HepG2 (cell line): ENCODE results near the gene PAPOLA. TPM values are rescaled to one million over a fixed set of nuclear protein-coding genes. Genes with fewer than 3 reads are reported as not detected.

Experiments
- ATAC-seq: fragments of 200-7000 bp; cut with Tn5 transposase; 3 replicates; pipeline ENCODE4 v1.9.1; 2020; ENCODE audit warnings: mild to moderate bottlenecking, moderate library complexity
- BruUV-seq: library from RNA; stranded (reverse); fragments of 400-500 nt; replicated peaks from 2 replicates; lab custom pipeline; 2021; lab: Mats Ljungman, UMichigan
- CTCF ChIA-PET: fragments of 300-600 bp; formaldehyde crosslinking; extraction: SDS; loops from one replicate; lab custom pipeline; 2021; ENCODE audit warnings: low total read pairs, inconsistent platforms, low intra/inter-chr PET ratio; lab: Yijun Ruan, JAX
- POLR2A ChIA-PET: fragments of 350-600 bp; sonication (Branson Sonifier 250); formaldehyde crosslinking; loops from one replicate; lab custom pipeline; 2020; ENCODE audit warnings: antibody characterized with exemption, inconsistent platforms; lab: Yijun Ruan, JAX
- DNase-seq: peaks from one replicate; pipeline ENCODE4 v3.0.0-alpha.2; 2015; ENCODE audit warnings: low spot score
- FAIRE-seq: peaks from 3 replicates; lab custom pipeline; 2011; peaks lifted over from hg19 to GRCh38; lab: Jason Lieb, UNC
- H2AFZ ChIP-seq: one replicate; pipeline ENCODE4 v1.6.1; 2011; ENCODE audit warnings: low read length, inconsistent platforms
- H3K27ac ChIP-seq: fragments of 300-600 bp; 3 replicates; pipeline ENCODE4 v1.8.0; 2011; ENCODE audit warnings: mixed run types, mild to moderate bottlenecking, mixed read lengths, low read length, inconsistent platforms; ENCODE audit not compliant: insufficient read depth; ENCODE audit errors: extremely low read length
- H3K27me3 ChIP-seq, 2 experiments: fragments of 200-600 bp in 1 of 2; 2 replicates in 1 of 2; 3 replicates in 1 of 2; pipeline versions ENCODE4 v1.6.0 to v1.8.0; 2011; ENCODE audit warnings: low read length in 2 of 2, mild to moderate bottlenecking in 2 of 2, moderate library complexity in 2 of 2, inconsistent platforms in 1 of 2; ENCODE audit not compliant: insufficient read depth in 2 of 2, control insufficient read depth in 1 of 2
- H3K36me3 ChIP-seq, 2 experiments: fragments of 200-600 bp in 1 of 2; replicated peaks in 1 of 2; 2 replicates in 1 of 2; 3 replicates in 1 of 2; pipeline versions ENCODE4 v1.5.1 to v1.8.0; 2011; ENCODE audit warnings: low read length in 2 of 2, inconsistent platforms in 1 of 2; ENCODE audit not compliant: insufficient read depth in 2 of 2, control insufficient read depth in 1 of 2
- H3K4me1 ChIP-seq: 2 replicates; pipeline ENCODE4 v1.5.1; 2012; ENCODE audit warnings: low read length, inconsistent platforms; ENCODE audit not compliant: insufficient read depth
- H3K4me2 ChIP-seq: 2 replicates; pipeline ENCODE4 v1.6.0; 2011; ENCODE audit warnings: low read depth, low read length, inconsistent platforms
- H3K4me3 ChIP-seq, 3 experiments: fragments of 200-600 bp in 1 of 3; sonication (generic), shearing (Covaris generic) in 1 of 3; replicated peaks in 1 of 3; 2 replicates each; pipeline ENCODE4 v1.5.1; 2011 to 2016; ENCODE audit warnings: low read length in 3 of 3, inconsistent platforms in 2 of 3, low read depth in 2 of 3, mild to moderate bottlenecking in 2 of 3, control low read depth in 1 of 3, mixed read lengths in 1 of 3; ENCODE audit not compliant: insufficient read depth in 1 of 3
- H3K79me2 ChIP-seq: one replicate; pipeline ENCODE4 v1.6.1; 2011; ENCODE audit warnings: low read length, inconsistent platforms; ENCODE audit not compliant: insufficient read depth
- H3K9ac ChIP-seq: 2 replicates; pipeline ENCODE4 v1.6.0; 2011; ENCODE audit warnings: mild to moderate bottlenecking, low read depth, low read length, inconsistent platforms; ENCODE audit not compliant: insufficient read depth
- H3K9me3 ChIP-seq: 2 replicates; pipeline ENCODE4 v1.5.1; 2012; ENCODE audit warnings: mild to moderate bottlenecking, low read length
- H4K20me1 ChIP-seq: 2 replicates; pipeline ENCODE4 v1.6.0; 2011; ENCODE audit warnings: inconsistent platforms, mild to moderate bottlenecking, low read length, moderate library complexity; ENCODE audit not compliant: insufficient read depth
- HNRNPLL ChIP-seq: fragments of 200-400 bp; formaldehyde crosslinking; IDR thresholded peaks from 2 replicates; pipeline ENCODE4 v1.6.1; 2017; ENCODE audit warnings: mild to moderate bottlenecking, low read depth, low read length; ENCODE audit not compliant: poor library complexity, severe bottlenecking
- KLF6 ChIP-seq: IDR thresholded peaks from 2 replicates; pipeline ENCODE4 v1.8.0; 2016; ENCODE audit warnings: missing biosample characterization, missing genetic modification reagents
- SIX1 ChIP-seq: sonication (generic); formaldehyde crosslinking; IDR thresholded peaks from 2 replicates; pipeline ENCODE4 v1.4.0; 2020; ENCODE audit warnings: missing genetic modification reagents, borderline replicate concordance
- SNAPC2 ChIP-seq: sonication (generic); formaldehyde crosslinking; IDR thresholded peaks from 2 replicates; pipeline ENCODE4 v1.8.1; 2022; ENCODE audit warnings: mild to moderate bottlenecking, missing genetic modification reagents
- ZNF225 ChIP-seq: sonication (generic); formaldehyde crosslinking; IDR thresholded peaks from 2 replicates; pipeline ENCODE4 v1.4.0; 2020; ENCODE audit warnings: mild to moderate bottlenecking, missing genetic modification reagents
- ZNF234 ChIP-seq: sonication (generic); formaldehyde crosslinking; conservative IDR thresholded peaks from 2 replicates; pipeline ENCODE4 v1.5.1; 2020; ENCODE audit warnings: mild to moderate bottlenecking, missing genetic modification reagents
- ZNF292 ChIP-seq: sonication (generic); formaldehyde crosslinking; IDR thresholded peaks from 2 replicates; pipeline ENCODE4 v1.8.1; 2022; ENCODE audit warnings: mild to moderate bottlenecking, low read depth, missing genetic modification reagents, borderline replicate concordance
- ZNF567 ChIP-seq: sonication (generic); formaldehyde crosslinking; IDR thresholded peaks from 2 replicates; pipeline ENCODE4 v1.8.1; 2023; ENCODE audit warnings: mild to moderate bottlenecking, missing genetic modification reagents, borderline replicate concordance
- WGBS: methylation state at CpG from one replicate; pipeline ENCODE4 v1.1.6; 2017; ENCODE audit warnings: low lambda C conversion rate; 5-methylcytosine and 5-hydroxymethylcytosine counted together
- in situ Hi-C: cut with HindIII; loops from 2 replicates; pipeline ENCODE4 v1.10.0; 2017; ENCODE audit warnings: low pct_unique_long_range_greater_than_20kb; ENCODE audit not compliant: extremely low pct_ligation_motif_present
- intact Hi-C: fragments of 100-400 bp; cut with micrococcal nuclease; formaldehyde crosslinking; loops from one replicate; pipeline ENCODE4 v1.10.0; 2022; ENCODE audit not compliant: unreplicated experiment
- polyA plus RNA-seq, 8 experiments: library from polyadenylated mRNA; depleted of rRNA in 3 of 8; stranded (reverse) in 7 of 8; unstranded in 1 of 8; fragments of >200 nt; fragmentation: Illumina TruSeq in 4 of 8; extraction: Trizol in 4 of 8; gene quantifications; 2 replicates each; pipeline versions ENCODE4 v1.2.1 to v1.2.3, GENCODE V29; 2011 to 2016; ENCODE audit warnings: low read depth in 4 of 8, missing spikeins in 1 of 8, mixed read lengths in 1 of 8; ENCODE audit not compliant: insufficient read depth in 1 of 8
- total RNA-seq, 5 experiments: library from RNA; depleted of rRNA; stranded (reverse); fragments of >200 nt; fragmentation: Illumina TruSeq; extraction: Trizol; gene quantifications; 2 replicates each; pipeline ENCODE4 v1.2.3, GENCODE V29; 2016; ENCODE audit warnings: low read depth in 1 of 5
- TF ChIP-seq, protein P1 (sequence below): sonication (generic); formaldehyde crosslinking; IDR thresholded peaks from 2 replicates; pipeline ENCODE4 v1.8.1; 2022; ENCODE audit warnings: low read depth, mild to moderate bottlenecking, missing genetic modification reagents
- TF ChIP-seq, protein P2 (sequence below): sonication (generic); formaldehyde crosslinking; IDR thresholded peaks from 2 replicates; pipeline ENCODE4 v1.8.0; 2022; ENCODE audit warnings: missing genetic modification reagents, mild to moderate bottlenecking, inconsistent platforms, borderline replicate concordance
- TF ChIP-seq, protein P3 (sequence below): sonication (generic); formaldehyde crosslinking; IDR thresholded peaks from 2 replicates; pipeline ENCODE4 v1.4.0; 2020; ENCODE audit warnings: missing genetic modification reagents

PAPOLA gene
- total and polyA plus RNA-seq, 2 of the 13 experiments (the other 11 are each of a cell fraction or from before 2014, with no cell fraction given) = 103 to 151 TPM

DNA sequence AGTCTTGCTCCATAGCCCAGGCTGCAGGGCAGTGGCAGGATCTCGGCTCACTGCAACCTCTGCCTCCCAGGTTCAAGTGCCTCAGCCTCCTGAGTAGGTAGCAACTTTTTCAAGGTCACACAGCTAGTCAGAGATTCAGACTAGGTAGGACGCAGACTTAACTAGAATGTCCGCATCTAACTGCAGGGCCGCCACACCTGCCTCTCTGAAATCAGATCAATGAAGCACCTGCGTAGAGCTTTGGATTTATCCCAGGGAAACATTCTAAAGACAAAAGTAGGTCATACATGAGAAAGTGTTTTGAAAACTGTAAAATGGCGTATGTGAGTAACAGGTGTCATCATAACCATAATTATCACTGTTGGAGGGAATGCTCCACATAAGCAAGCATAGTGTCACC is 49.5 kb upstream of the PAPOLA start:
- FAIRE-seq (no peak), DNase-seq (no peak), ATAC-seq (no peak)
- H3K4me2 ChIP-seq = no peak overlapping the region
- H3K27me3 ChIP-seq = peaks cover 0 to 2% of the 10 kb centered on the region in 2 experiments; a peak in 1 of 5 replicates
- no peak overlapping the region for H3K9ac ChIP-seq
- H3K9me3 ChIP-seq = no peaks in the 10 kb centered on the region
- 78% methylated on average over 6 of the region's 6 CpGs for WGBS
- in situ Hi-C loops (no loop called here), intact Hi-C loops (no loop called here)
- no peak for TF ChIP-seq ZNF292
- TF ChIP-seq SIX1 (CRISPR knock-in tag) = no peak
- no peak for TF ChIP-seq SNAPC2 (CRISPR knock-in tag)
- no peak overlapping the region for H2AFZ ChIP-seq
- no peaks in the 10 kb centered on the region for H3K79me2 ChIP-seq
- peaks cover 15% of the 10 kb centered on the region for H3K4me1 ChIP-seq
- no peak overlapping the region for H3K4me3 ChIP-seq
- ChIA-PET POLR2A (no interaction called here), CTCF (no interaction called here)
- no TSS peak for BruUV-seq
- no peak overlapping the region for H3K27ac ChIP-seq
- no peaks in the 10 kb centered on the region for H3K36me3 ChIP-seq
- H4K20me1 ChIP-seq = no peaks in the 10 kb centered on the region

DNA sequence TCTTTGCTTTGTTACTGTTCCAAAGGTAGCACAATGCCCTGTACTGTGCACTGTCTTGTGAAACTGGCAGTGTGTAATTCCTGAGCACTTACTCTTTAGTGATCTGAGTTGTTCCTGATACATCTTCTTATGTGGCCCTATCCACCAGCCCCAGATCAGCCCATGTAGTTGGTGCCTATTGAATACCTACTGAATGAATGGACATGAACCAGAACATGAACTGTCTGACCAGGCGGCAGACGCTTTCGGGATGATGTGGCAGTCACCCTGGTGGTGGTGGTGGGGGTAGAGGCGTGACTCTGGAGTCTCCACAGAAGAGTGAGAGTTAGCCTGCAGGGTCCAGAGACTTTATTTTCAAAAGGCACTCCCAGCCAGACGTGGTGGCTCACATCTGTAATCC is 46.6 kb upstream of the PAPOLA start:
- Histone ChIP-seq H3K79me2 (no peaks in the 10 kb centered on the region), H3K27me3 (peaks cover 0 to 2% of the 10 kb centered on the region in 2 experiments; a peak in 1 of 5 replicates), H2AFZ (no peak overlapping the region), H4K20me1 (no peaks in the 10 kb centered on the region), H3K4me2 (no peak overlapping the region), H3K9ac (no peak overlapping the region), H3K4me1 (peaks cover 19% of the 10 kb centered on the region), H3K4me3 (no peak overlapping the region), H3K9me3 (no peaks in the 10 kb centered on the region), H3K36me3 (no peaks in the 10 kb centered on the region), H3K27ac (no peak overlapping the region)
- DNase-seq (no peak), ATAC-seq (peak; percentile 69), FAIRE-seq (no peak)
- ChIA-PET CTCF (no interaction called here), POLR2A (no interaction called here)
- intact Hi-C loops = no loop called here
- in situ Hi-C loops = no loop called here
- 43% methylated on average over 1 of the region's 5 CpGs for WGBS
- BruUV-seq = no TSS peak
- TF ChIP-seq, protein P1, sequence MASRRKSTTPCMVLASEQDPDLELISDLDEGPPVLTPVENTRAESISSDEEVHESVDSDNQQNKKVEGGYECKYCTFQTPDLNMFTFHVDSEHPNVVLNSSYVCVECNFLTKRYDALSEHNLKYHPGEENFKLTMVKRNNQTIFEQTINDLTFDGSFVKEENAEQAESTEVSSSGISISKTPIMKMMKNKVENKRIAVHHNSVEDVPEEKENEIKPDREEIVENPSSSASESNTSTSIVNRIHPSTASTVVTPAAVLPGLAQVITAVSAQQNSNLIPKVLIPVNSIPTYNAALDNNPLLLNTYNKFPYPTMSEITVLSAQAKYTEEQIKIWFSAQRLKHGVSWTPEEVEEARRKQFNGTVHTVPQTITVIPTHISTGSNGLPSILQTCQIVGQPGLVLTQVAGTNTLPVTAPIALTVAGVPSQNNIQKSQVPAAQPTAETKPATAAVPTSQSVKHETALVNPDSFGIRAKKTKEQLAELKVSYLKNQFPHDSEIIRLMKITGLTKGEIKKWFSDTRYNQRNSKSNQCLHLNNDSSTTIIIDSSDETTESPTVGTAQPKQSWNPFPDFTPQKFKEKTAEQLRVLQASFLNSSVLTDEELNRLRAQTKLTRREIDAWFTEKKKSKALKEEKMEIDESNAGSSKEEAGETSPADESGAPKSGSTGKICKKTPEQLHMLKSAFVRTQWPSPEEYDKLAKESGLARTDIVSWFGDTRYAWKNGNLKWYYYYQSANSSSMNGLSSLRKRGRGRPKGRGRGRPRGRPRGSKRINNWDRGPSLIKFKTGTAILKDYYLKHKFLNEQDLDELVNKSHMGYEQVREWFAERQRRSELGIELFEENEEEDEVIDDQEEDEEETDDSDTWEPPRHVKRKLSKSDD (CRISPR knock-in tag) = no peak
- TF ChIP-seq ZNF225 = no peak
- TF ChIP-seq KLF6 (CRISPR knock-in tag) = no peak
- TF ChIP-seq, protein P2, sequence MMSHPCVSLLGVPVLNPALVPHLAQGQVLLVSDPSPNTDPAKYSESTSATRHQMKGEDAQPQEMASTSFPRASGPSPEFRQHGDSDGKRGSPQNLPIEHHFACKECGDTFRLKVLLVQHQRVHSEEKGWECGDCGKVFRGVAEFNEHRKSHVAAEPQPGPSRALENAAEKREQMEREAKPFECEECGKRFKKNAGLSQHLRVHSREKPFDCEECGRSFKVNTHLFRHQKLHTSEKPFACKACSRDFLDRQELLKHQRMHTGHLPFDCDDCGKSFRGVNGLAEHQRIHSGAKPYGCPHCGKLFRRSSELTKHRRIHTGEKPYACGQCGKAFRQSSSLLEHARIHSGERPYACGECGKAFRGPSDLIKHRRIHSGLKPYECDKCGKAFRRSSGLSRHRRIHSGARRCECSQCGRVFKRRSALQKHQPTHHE (CRISPR knock-in tag) = no peak
- no peak for TF ChIP-seq ZNF234 (CRISPR knock-in tag)
- no peak for TF ChIP-seq HNRNPLL
- TF ChIP-seq, protein P3, sequence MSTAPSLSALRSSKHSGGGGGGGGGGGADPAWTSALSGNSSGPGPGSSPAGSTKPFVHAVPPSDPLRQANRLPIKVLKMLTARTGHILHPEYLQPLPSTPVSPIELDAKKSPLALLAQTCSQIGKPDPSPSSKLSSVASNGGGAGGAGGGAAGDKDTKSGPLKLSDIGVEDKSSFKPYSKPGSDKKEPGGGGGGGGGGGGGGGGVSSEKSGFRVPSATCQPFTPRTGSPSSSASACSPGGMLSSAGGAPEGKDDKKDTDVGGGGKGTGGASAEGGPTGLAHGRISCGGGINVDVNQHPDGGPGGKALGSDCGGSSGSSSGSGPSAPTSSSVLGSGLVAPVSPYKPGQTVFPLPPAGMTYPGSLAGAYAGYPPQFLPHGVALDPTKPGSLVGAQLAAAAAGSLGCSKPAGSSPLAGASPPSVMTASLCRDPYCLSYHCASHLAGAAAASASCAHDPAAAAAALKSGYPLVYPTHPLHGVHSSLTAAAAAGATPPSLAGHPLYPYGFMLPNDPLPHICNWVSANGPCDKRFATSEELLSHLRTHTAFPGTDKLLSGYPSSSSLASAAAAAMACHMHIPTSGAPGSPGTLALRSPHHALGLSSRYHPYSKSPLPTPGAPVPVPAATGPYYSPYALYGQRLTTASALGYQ (CRISPR knock-in tag) = no peak
- TF ChIP-seq ZNF567 (CRISPR knock-in tag) = no peak
